SH-SY5Y (cell line): ENCODE results near the gene AGR2.

Source experiments
- GATA2 ChIP-seq: IDR thresholded peaks from 2 replicates; pipeline ENCODE4 v1.6.1; 2011; ENCODE audit warnings: mild to moderate bottlenecking, low read depth, low read length
- GATA3 ChIP-seq: IDR thresholded peaks from 2 replicates; pipeline ENCODE4 v1.6.1; 2011; ENCODE audit warnings: low read depth, mild to moderate bottlenecking, low read length, moderate library complexity

The AGR2 gene

GRCh38 chr7:16743236-16743635 is 61.6 kb downstream of the AGR2 start:
- TF ChIP-seq GATA3 (no peak), GATA2 (no peak)

GRCh38 chr7:16742547-16742946 is 62.3 kb downstream of the AGR2 start:
- TF ChIP-seq GATA3 (no peak), GATA2 (no peak)
